Endothelial cell (in vitro differentiated cells): Measurements from ENCODE around the gene AGBL3. TPM values are rescaled to one million over a fixed set of nuclear protein-coding genes. Genes with fewer than 3 reads are reported as not detected.

Experiments
- DNase-seq: peaks from one replicate; pipeline ENCODE4 v3.0.0; 2021; ENCODE audit warnings: low spot score
- H3K27ac Mint-ChIP-seq: one replicate; pipeline ENCODE4 v1.8.0; 2021; ENCODE audit warnings: mixed read lengths, inconsistent platforms; ENCODE audit not compliant: unreplicated experiment
- H3K27me3 Mint-ChIP-seq: one replicate; pipeline ENCODE4 v1.8.0; 2021; ENCODE audit warnings: mild to moderate bottlenecking, moderate library complexity, mixed read lengths, inconsistent platforms; ENCODE audit not compliant: unreplicated experiment
- H3K36me3 Mint-ChIP-seq: one replicate; pipeline ENCODE4 v1.8.0; 2021; ENCODE audit warnings: mild to moderate bottlenecking, low read depth, mixed read lengths, inconsistent platforms; ENCODE audit not compliant: unreplicated experiment
- H3K4me1 Mint-ChIP-seq: one replicate; pipeline ENCODE4 v1.8.0; 2021; ENCODE audit warnings: mild to moderate bottlenecking, mixed read lengths, inconsistent platforms; ENCODE audit not compliant: unreplicated experiment
- H3K4me3 Mint-ChIP-seq: one replicate; pipeline ENCODE4 v1.8.0; 2021; ENCODE audit warnings: mild to moderate bottlenecking, mixed read lengths, inconsistent platforms; ENCODE audit not compliant: unreplicated experiment
- H3K9me3 Mint-ChIP-seq: one replicate; pipeline ENCODE4 v1.8.0; 2021; ENCODE audit warnings: mixed read lengths, inconsistent platforms; ENCODE audit not compliant: unreplicated experiment
- total RNA-seq: library from RNA; stranded (reverse); fragmentation: NEBNext Ultra II Directional; extraction: Animal tissue kit (Norgen Biotek cat#: 25700); gene quantifications from one replicate; pipeline ENCODE4 v1.2.1, GENCODE V29; 2021; ENCODE audit not compliant: unreplicated experiment
- TF ChIP-seq, protein P1 (sequence below): fragments of 200-600 bp; sonication (generic); IDR thresholded peaks from one replicate; pipeline ENCODE4 v1.5.0; 2021; ENCODE audit warnings: antibody characterized with exemption; ENCODE audit not compliant: unreplicated experiment

AGBL3 gene
- total RNA-seq, 1 donor from 2014 or later: 3.0 TPM

DNA sequence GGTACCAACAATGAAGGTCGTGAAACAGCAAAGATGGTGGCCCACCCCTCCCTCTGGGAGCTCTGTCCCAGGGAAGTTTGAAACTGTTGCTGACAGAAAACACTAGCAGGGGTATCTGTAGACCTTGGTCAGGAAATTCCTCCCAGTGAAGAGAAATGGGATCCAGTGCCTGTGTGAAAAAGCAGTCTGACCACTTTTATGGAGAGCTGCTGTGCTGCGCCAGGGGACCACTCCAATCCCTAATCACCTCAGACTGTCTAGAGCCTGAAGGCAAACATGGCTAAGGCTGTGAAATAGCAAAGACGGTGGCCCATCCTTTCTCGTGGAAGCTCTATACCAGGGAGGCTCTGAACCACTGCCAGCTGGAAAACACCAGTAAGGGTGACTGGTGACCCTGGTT, 123.3 kb downstream of the AGBL3 start:
- TF ChIP-seq, protein P1, sequence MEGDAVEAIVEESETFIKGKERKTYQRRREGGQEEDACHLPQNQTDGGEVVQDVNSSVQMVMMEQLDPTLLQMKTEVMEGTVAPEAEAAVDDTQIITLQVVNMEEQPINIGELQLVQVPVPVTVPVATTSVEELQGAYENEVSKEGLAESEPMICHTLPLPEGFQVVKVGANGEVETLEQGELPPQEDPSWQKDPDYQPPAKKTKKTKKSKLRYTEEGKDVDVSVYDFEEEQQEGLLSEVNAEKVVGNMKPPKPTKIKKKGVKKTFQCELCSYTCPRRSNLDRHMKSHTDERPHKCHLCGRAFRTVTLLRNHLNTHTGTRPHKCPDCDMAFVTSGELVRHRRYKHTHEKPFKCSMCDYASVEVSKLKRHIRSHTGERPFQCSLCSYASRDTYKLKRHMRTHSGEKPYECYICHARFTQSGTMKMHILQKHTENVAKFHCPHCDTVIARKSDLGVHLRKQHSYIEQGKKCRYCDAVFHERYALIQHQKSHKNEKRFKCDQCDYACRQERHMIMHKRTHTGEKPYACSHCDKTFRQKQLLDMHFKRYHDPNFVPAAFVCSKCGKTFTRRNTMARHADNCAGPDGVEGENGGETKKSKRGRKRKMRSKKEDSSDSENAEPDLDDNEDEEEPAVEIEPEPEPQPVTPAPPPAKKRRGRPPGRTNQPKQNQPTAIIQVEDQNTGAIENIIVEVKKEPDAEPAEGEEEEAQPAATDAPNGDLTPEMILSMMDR: no peak
- no peak for DNase-seq
- no peak overlapping the region for H3K4me3 Mint-ChIP-seq

DNA sequence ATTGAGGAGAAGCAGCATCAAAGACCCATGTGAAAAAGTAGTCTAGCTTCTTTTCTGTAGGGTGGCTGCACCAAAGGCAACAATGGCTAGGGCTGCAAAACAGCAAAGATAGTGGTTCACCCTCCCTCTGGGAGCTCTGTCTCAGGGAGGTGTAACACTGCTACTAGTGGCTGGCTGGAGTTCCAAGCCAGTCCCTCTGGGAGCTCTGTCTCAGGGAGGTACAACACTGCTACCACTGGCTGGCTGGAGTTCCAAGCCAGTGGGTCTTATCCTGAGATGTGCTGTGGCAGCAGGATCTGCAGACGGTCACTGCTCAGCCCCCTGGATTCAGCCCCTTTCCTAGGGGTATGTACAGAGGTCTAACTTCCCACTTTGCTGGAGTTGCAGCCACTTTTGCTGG, 123.7 kb downstream of the AGBL3 start:
- TF ChIP-seq, protein P1: no peak
- Mint-ChIP-seq H3K27me3 (no peaks in the 10 kb centered on the region), H3K9me3 (no peaks in the 10 kb centered on the region), H3K36me3 (no peaks in the 10 kb centered on the region), H3K27ac (no peak overlapping the region), H3K4me1 (no peaks in the 10 kb centered on the region), H3K4me3 (no peak overlapping the region)
- no peak for DNase-seq

More for the DNA sequence above, 123.3 kb downstream of the AGBL3 start:
- Mint-ChIP-seq H3K36me3 (no peaks in the 10 kb centered on the region), H3K4me1 (no peaks in the 10 kb centered on the region), H3K27ac (no peak overlapping the region), H3K27me3 (no peaks in the 10 kb centered on the region), H3K9me3 (no peaks in the 10 kb centered on the region)

GRCh38 chr7:135111379-135111778, 125.1 kb downstream of the AGBL3 start:
- H3K4me1 Mint-ChIP-seq: no peaks in the 10 kb centered on the region
- no peak overlapping the region for H3K27ac Mint-ChIP-seq
- no peak for DNase-seq
- H3K36me3 Mint-ChIP-seq: no peaks in the 10 kb centered on the region
- no peaks in the 10 kb centered on the region for H3K27me3 Mint-ChIP-seq
- H3K4me3 Mint-ChIP-seq: no peak overlapping the region
- TF ChIP-seq, protein P1: no peak
- H3K9me3 Mint-ChIP-seq: no peaks in the 10 kb centered on the region

DNA sequence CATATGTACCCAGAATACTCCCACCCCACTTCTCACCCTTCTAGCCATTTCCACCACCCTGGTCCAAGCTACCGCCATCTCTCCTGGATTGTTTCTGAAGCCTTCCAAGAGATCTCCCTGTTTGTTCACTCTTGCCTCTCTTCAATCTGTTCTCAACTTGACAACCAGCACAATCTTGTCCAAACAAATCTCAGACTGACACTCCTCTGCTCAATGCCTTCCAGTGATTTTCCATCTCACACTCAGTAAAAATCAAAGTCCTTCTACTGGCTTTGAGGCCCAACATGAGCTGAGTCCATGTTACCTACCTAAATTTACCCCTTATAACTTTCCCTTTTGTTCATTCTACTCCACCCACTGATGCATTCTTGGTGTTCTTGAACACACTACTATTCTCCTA, 128.3 kb downstream of the AGBL3 start:
- Mint-ChIP-seq H3K36me3 (no peaks in the 10 kb centered on the region), H3K9me3 (no peaks in the 10 kb centered on the region), H3K4me3 (no peak overlapping the region), H3K27me3 (peaks cover 3% of the 10 kb centered on the region), H3K4me1 (no peaks in the 10 kb centered on the region), H3K27ac (no peak overlapping the region)
- no peak for DNase-seq
- TF ChIP-seq, protein P1: no peak

DNA sequence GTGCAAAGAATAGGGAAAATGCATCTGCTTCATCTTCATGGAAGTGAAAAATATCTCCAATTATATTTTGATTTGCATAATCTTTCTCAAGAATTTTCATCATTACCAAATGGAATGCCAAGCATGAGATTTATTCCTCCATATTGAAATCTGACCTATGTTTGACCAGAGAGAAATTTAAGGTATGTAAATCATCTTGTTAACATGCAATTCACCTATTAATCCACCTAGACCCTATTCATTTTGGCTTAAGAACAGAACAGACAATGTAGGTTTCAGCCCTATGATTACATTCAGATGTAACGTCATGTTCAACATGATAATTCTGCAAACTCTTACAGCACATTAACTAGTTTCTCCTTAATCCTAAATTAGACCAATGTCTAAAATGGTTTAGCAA, 130.8 kb downstream of the AGBL3 start:
- TF ChIP-seq, protein P1: no peak
- no peaks in the 10 kb centered on the region for H3K4me1 Mint-ChIP-seq
- no peaks in the 10 kb centered on the region for H3K9me3 Mint-ChIP-seq
- H3K27me3 Mint-ChIP-seq: peaks cover 3% of the 10 kb centered on the region
- H3K27ac Mint-ChIP-seq: no peak overlapping the region
- no peak for DNase-seq
- H3K4me3 Mint-ChIP-seq: no peak overlapping the region
- H3K36me3 Mint-ChIP-seq: no peaks in the 10 kb centered on the region
